ENCODE data around the gene ARID4A.
A peak's percentile ranks its signal among the peaks of the same experiment; 100 is the strongest.
"Not testable (repeated sequence)": the region's sequence is repeated elsewhere in the genome, so short reads cannot be mapped to it uniquely, and the experiment has no call there.

The ARID4A gene

DNA sequence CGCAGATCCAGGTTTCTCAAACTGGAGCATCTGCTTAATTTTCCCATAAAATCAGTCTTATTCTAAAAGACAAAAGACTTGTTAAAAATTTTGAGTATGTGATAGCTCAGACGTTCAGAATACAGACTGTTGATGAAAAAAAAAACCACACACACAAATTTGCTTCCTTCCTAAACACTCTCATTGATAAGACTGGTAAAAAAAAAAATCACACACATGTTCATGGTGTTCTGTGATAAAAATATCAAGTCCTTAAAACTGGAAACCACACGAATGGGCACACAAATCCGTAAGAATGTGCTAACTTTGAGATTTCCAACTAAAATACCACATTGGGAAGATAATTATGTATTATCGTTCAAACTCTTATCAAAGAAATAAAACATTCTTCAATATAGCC is 6.7 kb upstream of the ARID4A start:
- no peak overlapping the region for H3K4me3 ChIP-seq (ENCODE audit: low read depth, low read length)
- no peak for DNase-seq (ENCODE audit: low read depth)

GRCh38 chr14:58292187-58292586 is 6.2 kb upstream of the ARID4A start:
- DNase-seq (ENCODE audit: low read depth), result no peak
- H3K4me3 ChIP-seq (ENCODE audit: low read depth, low read length), result no peak overlapping the region

GRCh38 chr14:58294201-58294600 is 4.2 kb upstream of the ARID4A start:
- DNase-seq (ENCODE audit: low read depth), result no peak
- H3K4me3 ChIP-seq (ENCODE audit: low read depth, low read length), result no peak overlapping the region

DNA sequence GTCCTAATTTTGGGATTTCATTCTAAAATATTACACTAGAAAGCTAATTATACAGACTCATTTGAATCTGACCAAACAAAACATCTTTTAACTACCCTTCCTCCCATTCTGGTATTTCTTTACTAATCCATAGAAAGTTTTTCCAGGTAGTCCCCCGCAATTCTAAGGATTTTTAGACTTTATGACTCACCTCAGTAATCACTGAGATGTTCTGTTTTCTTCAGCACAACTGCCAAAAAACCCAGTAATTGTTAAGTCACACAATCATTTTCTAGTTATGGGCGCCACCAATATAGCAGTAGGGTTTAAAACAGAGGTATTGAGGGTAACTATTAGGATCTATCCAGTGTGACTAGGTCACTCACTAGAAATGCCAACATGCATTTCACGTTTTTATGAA is 1.6 kb upstream of the ARID4A start:
- DNase-seq (ENCODE audit: low read depth), result no peak

DNA sequence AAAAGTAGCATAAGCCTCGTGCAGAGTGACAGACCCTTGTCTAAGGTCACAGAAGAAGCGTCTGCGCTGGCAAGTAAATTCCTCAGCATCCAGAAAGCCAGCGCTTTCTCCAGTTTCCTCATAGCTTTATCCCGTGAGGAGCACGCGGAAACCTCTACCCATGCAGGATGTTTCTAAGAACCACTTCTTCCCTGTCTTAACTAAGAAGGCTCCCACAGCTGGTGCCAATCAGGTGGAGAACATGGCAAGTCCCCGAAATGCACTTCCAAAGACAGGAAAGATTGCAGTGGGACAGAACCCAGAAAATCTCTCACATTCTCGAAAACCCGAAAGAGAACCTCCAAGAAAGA is 968 bp upstream of the ARID4A start:
- peak overlapping the region; percentile 69 for H3K4me3 ChIP-seq (ENCODE audit: low read depth, low read length)
- no peak for DNase-seq (ENCODE audit: low read depth)

More for the DNA sequence above, 1.6 kb upstream of the ARID4A start:
- H3K4me3 ChIP-seq (ENCODE audit: low read depth, low read length), result peak overlapping the region; percentile 69

DNA sequence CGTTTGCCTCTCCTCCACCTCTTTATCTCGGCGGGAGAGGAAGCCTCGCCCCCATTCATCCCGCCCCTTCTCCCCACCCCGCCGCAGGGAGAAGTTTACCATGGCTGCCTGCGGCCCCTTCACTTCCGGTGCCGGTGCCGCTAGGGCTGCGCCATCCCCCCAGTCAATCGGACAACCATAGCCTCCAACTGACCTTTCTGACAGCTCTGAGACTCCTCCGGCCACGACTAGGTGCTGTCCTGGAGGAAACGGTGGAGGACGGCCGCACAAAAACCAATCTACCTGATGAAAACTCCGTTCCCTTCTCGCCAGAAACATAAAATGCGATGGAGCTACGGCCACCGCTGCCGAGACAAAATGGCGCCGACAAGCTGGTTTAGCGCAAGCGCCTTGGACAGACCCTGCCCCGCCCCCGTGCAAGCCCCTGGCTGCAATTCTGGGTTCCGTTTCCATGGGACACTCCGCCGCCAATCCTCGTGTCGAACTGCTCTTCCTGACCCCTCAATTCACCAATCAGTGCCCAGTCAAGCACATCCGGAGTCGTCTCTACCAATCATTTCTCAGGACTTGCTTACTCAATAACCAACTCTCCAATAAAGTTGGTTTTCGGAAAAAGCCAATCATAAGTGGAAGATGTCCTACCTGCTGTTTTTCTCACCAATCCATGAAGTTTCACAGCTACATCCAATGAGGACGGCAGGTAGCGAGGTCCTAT is 436 bp upstream of the ARID4A start:
- peak overlapping the region; percentile 94 for H3K4me3 ChIP-seq (ENCODE audit: low read depth, low read length)
- DNase-seq (ENCODE audit: low read depth), result peak; percentile 100

DNA sequence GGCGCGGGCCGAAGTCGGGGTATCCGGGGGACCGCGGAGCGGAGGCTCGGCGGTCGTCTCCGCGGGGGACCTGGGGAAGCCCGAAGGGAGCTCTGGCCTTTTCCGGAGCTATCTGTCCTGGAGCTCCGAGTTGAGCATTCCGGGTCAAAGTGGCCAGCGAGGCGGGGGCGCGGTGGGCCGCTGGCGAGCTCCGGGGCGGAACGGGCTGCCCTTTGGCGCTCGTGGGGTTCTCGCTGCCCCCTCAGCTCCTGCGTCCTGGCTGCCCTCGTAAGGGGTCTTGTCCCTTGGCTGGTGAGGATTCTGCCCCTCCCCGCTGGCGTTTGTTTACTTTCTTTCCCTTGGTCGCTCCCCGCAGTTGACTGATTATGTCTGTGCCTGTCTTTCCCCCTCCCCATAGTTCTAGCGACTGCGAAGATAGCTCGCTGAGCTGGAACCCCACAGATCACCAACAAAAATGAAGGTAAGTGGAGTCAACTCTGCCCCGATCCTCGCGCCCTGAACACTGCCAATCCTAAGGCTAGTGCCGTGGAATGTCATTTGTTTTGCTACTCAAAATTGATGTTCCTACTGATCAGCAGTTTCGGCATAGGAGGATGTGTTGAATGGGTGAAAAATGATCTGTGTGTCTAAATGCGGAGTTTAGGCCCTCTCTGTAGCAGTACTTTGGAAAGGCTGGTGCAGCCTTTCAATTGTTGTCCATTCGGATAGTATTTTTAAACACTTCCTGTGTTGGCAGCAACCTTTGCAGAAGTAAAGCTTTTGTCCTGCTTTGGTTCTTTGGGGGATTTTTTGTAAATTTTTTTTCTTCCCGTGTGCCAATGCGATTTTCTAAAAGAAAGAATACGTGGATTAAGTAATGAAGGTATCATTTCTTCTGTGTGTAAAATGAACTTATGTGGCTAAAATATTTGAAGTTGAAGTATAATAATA is 1.3 kb downstream of the ARID4A start:
- H3K4me3 ChIP-seq (ENCODE audit: low read depth, low read length), result peak overlapping the region; percentile 94
- DNase-seq (ENCODE audit: low read depth), result no peak

DNA sequence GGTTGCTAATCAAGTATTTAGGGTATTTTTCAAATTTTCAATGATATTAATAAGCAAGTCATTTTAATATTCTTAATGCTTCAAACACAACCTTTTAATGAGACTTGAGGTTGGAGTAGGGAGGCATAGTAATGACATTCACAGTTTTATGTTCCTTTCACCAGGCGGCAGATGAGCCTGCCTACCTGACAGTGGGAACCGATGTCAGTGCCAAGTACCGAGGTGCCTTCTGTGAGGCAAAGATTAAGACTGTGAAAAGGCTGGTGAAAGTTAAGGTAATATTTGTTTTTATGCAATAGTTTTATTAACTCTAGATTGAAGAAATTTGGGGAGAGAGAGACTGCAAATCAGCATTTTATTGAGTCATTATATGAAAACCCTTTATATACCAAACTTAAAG is 3.1 kb downstream of the ARID4A start:
- no peak for DNase-seq (ENCODE audit: low read depth)
- no peak overlapping the region for H3K4me3 ChIP-seq (ENCODE audit: low read depth, low read length)

DNA sequence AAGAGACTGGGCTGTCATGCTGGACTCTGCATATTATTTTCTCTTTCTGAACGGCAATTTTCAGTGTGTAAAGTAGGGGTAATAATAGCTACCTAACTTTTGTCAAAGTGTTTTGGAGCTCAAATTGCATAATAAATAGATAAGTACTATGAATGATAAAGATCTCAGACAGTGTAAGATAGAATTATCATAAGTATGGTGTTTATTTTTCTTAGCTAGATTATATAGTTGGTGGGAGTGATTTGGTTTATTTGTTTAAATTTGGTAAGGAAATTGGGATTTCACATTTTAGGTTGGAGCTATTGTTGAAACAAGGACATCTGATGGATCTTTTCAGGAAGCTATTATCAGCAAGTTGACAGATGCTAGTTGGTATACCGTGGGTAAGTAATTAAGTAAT is 7.4 kb downstream of the ARID4A start:
- H3K4me3 ChIP-seq (ENCODE audit: low read depth, low read length), result no peak overlapping the region
- no peak for DNase-seq (ENCODE audit: low read depth)

- DNase-seq (ENCODE audit: low read depth), result no peak
- no peak overlapping the region for H3K4me3 ChIP-seq (ENCODE audit: low read depth, low read length)
These were observed 9.4 kb downstream of the ARID4A start for GRCh38 chr14:58307597-58308316.

DNA sequence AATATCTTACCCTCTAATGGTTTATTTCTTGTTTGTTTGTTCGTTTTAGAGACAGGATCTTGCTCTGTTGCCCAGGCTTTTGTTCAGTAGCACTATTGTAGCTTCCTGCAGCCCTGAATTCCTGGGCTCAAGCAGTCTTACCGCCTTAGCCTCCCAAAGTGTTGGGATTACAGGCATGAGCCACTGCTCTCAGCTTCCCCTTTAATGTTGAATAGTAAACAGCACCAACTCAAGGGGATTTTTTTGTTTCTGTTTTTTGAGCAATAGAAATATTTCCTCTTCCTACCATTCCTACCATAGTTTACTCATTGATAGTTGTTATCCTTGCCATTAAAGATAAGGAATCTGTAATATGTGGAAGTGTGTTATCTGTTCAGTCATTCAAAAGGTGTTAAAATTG is 10.7 kb downstream of the ARID4A start:
- H3K4me3 ChIP-seq (ENCODE audit: low read depth, low read length), result no peak overlapping the region
- DNase-seq (ENCODE audit: low read depth), result no peak

- no peak for DNase-seq (ENCODE audit: low read depth)
- H3K4me3 ChIP-seq (ENCODE audit: low read depth, low read length), result no peak overlapping the region
These were observed 15.3 kb downstream of the ARID4A start for GRCh38 chr14:58313699-58314098.

DNA sequence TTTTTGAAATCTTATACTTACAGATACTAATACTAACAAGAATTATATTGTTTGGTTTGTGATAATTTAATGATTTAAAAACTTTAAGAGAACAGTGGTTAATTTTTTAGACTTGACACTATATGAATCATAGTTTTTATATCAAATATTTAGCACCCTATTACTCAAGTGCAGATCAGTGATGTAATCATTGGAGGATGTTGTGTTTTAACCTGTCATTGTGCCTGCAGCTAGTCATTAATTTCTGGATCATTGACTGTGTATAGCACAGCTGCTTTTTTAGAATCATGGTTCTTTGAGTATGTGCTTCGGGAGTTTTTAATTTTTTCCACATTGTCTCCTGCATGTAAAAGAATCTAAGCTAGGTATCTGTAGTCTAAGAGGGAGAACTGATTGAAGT is 17.3 kb downstream of the ARID4A start:
- DNase-seq (ENCODE audit: low read depth), result no peak
- no peak overlapping the region for H3K4me3 ChIP-seq (ENCODE audit: low read depth, low read length)

GRCh38 chr14:58327019-58327418 is 28.7 kb downstream of the ARID4A start:
- DNase-seq (ENCODE audit: low read depth), result no peak
- H3K4me3 ChIP-seq (ENCODE audit: low read depth, low read length), result no peak overlapping the region

DNA sequence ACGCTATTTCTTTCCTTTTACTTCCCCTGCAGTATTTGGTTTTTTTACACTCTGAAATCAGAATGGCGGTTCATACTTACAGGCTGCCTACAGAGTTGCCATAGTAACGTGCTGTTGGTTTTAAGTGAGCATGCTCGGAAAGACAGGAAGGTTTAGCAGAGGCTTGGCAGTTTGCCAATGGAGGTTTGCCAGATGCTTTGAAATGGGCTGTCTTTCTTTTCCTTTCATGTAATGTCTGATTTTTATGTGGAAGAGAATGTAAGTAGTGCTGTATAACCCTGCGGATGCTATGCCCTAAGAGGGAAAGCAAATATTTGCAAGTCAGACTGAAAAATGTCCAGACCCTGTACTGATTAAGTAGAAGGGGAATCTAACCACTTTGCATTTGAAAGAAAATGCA is 32.8 kb downstream of the ARID4A start:
- no peak overlapping the region for H3K4me3 ChIP-seq (ENCODE audit: low read depth, low read length)
- DNase-seq (ENCODE audit: low read depth), result peak; percentile 94

GRCh38 chr14:58332561-58332960 is 34.2 kb downstream of the ARID4A start:
- no peak for DNase-seq (ENCODE audit: low read depth)
- H3K4me3 ChIP-seq (ENCODE audit: low read depth, low read length), result no peak overlapping the region

- H3K4me3 ChIP-seq (ENCODE audit: low read depth, low read length); DNase-seq (ENCODE audit: low read depth): not testable (repeated sequence)
These were observed 41.3 kb downstream of the ARID4A start for GRCh38 chr14:58339666-58340065.

DNA sequence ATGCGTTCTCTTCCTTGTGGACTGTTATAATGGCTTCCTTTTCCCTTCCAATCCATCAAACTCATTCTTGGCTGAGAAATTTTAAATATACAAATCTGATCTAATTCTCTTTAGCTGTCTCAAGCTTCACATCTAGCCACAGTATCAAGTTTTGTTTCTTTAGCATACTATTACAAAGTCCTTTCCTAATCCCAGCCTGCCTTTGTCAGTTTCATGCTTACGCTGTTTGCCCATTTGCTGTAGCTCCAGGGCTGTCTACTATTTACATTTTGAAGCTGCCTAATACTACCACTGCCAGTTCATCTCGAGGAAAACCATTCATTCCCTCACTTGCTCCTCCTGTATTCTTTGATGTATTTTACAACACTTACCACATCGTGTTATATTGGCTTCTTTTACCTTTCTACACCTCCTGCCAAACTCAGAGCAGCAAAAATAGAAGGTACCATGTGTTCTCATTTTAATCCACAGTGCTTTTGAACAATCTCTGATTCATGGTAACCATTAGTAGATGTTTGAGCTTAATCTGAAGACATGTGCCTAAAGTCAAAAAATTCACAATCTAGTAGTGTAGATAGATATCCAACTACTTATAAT is 42.9 kb downstream of the ARID4A start:
- no peak overlapping the region for H3K4me3 ChIP-seq (ENCODE audit: low read depth, low read length)
- no peak for DNase-seq (ENCODE audit: low read depth)

GRCh38 chr14:58343535-58343934 is 45.2 kb downstream of the ARID4A start:
- H3K4me3 ChIP-seq (ENCODE audit: low read depth, low read length); DNase-seq (ENCODE audit: low read depth): not testable (repeated sequence)

Measured in skeletal muscle cell (primary cell).